WI38 (cell line): ENCODE measurements around the gene COL4A1.

ENCODE experiments used
- H3K4me3 ChIP-seq: 2 replicates; pipeline ENCODE4 v1.5.1; 2011; ENCODE audit warnings: low read depth, mild to moderate bottlenecking, control low read depth, low read length
- TF ChIP-seq, protein P1 (sequence below): IDR thresholded peaks from 2 replicates; pipeline ENCODE4 v1.5.1; 2012; ENCODE audit warnings: low read depth, mild to moderate bottlenecking, control low read depth, low read length

Gene COL4A1

DNA sequence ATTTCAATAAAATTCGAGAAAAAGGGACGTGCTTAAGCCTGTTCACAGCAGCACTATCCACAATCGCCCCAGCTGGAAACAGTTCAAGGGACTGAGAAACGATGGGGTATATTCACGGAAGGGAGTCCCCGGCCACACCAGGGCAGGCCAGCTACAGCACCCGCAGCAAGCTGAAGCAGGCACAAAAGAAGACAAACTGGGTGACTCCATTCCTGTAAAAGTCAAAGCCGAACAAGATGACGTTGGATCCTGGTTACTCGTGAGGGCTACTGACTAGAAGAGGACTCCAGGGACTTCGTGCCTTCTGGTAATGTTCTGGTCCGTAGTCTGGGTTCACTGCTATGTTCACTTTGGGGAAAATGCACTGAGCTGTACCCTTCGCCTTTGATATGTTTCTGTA, 57.6 kb downstream of the COL4A1 start:
- TF ChIP-seq, protein P1, sequence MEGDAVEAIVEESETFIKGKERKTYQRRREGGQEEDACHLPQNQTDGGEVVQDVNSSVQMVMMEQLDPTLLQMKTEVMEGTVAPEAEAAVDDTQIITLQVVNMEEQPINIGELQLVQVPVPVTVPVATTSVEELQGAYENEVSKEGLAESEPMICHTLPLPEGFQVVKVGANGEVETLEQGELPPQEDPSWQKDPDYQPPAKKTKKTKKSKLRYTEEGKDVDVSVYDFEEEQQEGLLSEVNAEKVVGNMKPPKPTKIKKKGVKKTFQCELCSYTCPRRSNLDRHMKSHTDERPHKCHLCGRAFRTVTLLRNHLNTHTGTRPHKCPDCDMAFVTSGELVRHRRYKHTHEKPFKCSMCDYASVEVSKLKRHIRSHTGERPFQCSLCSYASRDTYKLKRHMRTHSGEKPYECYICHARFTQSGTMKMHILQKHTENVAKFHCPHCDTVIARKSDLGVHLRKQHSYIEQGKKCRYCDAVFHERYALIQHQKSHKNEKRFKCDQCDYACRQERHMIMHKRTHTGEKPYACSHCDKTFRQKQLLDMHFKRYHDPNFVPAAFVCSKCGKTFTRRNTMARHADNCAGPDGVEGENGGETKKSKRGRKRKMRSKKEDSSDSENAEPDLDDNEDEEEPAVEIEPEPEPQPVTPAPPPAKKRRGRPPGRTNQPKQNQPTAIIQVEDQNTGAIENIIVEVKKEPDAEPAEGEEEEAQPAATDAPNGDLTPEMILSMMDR = no peak
- H3K4me3 ChIP-seq = no peak overlapping the region

DNA sequence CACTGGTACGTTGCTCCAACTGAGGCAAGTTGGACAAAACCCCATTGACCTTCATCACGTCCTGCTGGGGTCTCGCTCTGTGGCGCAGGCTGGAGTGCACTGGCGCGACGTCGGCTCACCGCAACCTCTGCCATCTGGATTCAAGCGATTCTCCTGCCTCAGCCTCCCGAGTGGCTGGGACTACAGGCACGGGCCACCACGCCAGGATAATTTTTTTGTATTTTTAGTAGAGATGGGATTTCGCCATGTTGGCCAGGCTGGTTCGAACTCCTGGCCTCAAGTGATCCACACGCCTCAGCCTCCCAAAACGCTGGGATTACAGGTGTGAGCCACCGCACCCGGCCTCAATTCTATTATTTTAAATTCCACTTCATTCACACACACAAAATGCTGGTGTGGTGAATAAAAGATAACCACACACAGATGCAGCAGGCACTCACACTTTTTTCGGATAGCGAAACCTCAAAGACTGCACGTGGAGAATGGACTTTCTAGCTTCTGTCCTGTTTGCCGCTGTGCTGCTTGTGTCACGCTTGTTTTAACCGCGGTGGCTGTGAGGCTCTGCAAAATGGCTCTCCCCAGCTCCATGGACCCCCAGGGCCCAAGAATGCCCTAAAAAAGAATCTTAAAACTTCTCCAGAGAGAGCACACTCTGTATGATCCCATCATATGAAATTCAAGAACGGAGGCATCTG, 58.4 kb downstream of the COL4A1 start:
- TF ChIP-seq, protein P1 = no peak
- no peak overlapping the region for H3K4me3 ChIP-seq

DNA sequence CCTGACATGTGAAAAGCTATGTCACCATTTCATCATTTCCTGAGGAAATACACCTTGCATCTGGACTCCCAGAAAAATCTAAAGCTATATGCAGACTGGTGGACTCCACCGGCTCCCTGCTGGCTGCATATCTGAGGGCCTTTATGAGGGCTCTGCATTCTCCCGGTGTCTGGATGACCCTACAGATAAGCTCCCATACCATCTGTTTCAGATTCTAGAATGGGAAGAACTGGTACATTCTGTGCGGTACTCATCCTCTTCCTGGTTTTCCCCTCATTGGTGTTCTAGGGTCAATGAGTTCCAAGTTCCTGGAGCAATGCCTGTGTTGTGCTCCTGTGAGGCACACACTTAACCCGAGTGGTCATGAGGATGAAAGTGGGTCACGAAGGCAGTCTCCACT, 60.4 kb downstream of the COL4A1 start:
- no peak overlapping the region for H3K4me3 ChIP-seq
- TF ChIP-seq, protein P1 = no peak

DNA sequence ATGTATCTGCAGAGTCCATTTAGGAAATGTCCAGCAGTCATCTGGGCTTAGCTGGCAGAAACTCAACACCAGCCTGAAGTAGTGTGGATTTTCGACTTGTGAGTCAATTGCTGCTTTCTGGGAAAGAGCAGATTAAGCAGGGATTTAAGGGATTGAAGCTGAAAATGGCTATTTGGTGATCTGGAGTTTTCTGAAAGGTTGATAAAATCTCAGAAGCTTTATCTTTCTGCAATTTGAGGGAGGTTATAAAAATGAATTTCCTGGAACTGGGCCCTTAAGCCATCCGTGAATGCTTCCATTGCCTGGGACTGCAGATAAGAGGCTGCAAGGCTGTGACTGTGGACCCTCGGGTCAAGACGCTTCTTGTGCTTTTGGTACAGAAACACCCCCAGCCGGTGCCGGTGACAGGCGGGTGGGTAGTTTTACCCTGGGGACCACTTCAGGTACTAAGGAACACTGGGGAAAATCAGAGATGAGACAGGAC, 61.5 kb downstream of the COL4A1 start:
- TF ChIP-seq, protein P1 = no peak
- no peak overlapping the region for H3K4me3 ChIP-seq

DNA sequence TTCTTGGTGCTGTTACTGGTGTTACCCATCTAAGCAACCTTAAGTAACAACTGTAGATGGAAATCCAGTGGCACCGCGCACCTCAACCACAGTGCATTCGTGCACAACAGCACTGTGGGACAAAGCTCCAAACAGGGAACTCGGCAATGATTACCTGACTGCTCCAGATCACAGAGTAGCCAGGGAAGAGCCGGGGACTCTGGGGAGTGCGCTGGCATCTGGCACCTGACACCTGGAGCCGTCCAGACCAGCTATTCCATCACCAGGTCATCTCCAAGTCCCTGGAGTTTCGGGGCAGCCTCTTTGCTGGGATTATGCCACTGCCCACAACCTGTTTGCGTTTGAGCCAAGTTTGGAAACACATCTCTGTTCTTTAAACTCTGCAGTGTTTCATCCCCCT, 62.0 kb downstream of the COL4A1 start:
- TF ChIP-seq, protein P1 = no peak
- H3K4me3 ChIP-seq = no peak overlapping the region

DNA sequence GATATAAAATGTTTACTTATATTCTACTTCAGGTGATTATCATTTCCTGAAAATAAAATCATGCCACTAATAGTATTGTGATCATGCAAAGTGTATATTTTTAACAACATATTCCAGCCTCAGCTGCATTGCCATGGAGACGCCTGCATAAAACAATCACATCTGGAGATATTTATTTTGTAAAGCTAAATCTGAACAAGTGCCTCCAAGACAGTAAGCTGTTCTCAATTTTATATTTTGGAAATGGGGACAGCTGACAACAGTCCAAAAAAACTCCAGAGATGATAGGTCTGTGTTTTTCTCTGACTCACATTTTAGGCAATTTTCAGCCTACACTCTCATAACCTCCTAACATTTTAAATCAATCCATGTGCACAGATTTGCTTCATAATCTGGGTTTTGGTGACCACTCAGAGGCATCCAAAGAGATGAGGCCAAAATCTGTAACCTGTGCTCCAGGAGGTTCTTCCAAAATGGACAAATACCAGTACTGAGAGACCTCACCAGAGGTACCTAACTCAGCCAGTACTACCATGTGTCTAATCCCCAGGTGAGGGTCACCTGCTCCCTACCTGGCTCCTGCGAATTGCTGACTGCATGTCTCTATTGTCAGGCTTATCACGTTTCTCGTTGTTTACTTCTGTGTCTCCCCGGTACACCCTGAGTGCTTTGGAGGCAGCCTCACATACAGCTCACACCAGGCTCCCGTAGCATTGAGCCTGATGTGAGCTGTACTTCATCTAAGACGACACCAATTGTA, 62.7 kb downstream of the COL4A1 start:
- TF ChIP-seq, protein P1 = no peak
- H3K4me3 ChIP-seq = no peak overlapping the region

DNA sequence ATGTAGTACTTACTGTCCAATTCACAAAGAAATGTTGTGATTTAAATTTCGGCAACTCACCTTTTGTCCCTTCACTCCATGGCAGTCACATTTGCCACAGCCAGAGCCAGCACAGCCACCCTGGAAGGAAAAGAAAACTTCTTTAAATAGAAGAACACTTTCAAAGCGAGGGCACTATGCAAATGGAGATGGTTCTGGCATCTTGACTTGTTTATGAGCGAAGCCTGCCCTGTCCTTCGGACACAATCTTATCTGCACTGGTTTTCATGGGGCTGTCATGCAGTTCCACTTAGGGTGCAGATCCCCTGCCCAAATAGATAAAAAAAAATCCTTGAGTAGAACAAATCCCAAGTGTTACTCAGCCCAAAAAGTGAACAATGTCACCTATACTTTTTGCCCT, 64.3 kb downstream of the COL4A1 start:
- TF ChIP-seq, protein P1 = no peak
- H3K4me3 ChIP-seq = no peak overlapping the region
